ENCODE results near the gene PJA2. TPM values are rescaled to one million over a fixed set of nuclear protein-coding genes. Genes with fewer than 3 reads are reported as not detected.

Gene PJA2
- total RNA-seq (2021): 46.8 to 51.5 TPM (median 48.7 TPM) in 3 replicates
- percentile 83 among the genes with signal in this experiment for Bru-seq, nascent RNA
- long read RNA-seq, experiment 1, full-length matches to known transcripts: 244 of 310 reads
- long read RNA-seq, experiment 1, partial matches to known transcripts: 35 of 310 reads
- long read RNA-seq, experiment 1, other reads (novel, unspliced or antisense): 31 of 310 reads
- long read RNA-seq, experiment 2, full-length matches to known transcripts: 36 of 104 reads
- long read RNA-seq, experiment 2, partial matches to known transcripts: 18 of 104 reads
- long read RNA-seq, experiment 2, other reads (novel, unspliced or antisense): 50 of 104 reads
- long read RNA-seq, experiment 3, full-length matches to known transcripts: 5 of 10 reads
- long read RNA-seq, experiment 3, partial matches to known transcripts: 3 of 10 reads
- long read RNA-seq, experiment 3, other reads (novel, unspliced or antisense): 2 of 10 reads

DNA sequence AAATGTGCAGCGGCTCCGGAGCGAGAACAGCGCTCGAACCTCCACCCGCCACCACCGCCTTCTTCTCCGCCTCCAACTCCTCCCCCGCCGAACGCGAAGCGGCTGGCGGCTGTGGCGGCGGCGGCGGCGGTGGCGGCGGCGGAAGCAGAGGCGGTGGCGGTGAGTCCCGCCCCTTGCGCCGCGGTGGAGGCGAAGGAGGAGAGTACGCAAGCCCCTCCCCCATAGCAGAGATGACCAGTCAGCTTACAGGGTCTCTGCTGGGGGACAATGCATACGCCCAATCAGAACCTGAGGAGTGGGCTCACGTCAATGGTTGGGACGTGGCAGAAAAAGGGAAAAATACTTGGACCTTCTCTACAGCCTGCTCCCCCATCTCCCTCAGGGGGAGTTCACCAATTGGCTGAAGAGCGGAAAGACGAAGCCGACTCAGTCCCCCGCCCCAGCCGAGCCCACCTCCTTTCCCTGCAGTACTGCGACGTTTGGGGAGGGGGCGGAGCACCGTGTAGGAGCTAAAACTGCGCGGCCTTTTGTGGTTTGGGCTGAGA lies at the start of gene PJA2:
Gene PJA2, minus strand, starts transcription at position 131 of the 545 bp plus-strand sequence. CDS start 26,541 bp downstream, outside the sequence.
- DNase-seq (ENCODE audit: low spot score) (peak; percentile 99), ATAC-seq (peak; percentile 92)
- Mint-ChIP-seq H3K36me3 (peaks cover 9% of the 10 kb centered on the region), H3K27me3 (ENCODE audit: low read depth) (no peaks in the 10 kb centered on the region), H3K9me3 (peaks cover 12% of the 10 kb centered on the region), H3K27ac (peak within 1 kb of the TSS; percentile 100), H3K4me1 (peaks cover 50% of the 10 kb centered on the region), H3K4me3 (peak within 1 kb of the TSS; percentile 97)
- CTCF ChIA-PET: interaction anchor here (1.0 to 2.2 kb wide), 4 partner anchors 9 to 279 kb away, joined by 3 to 8 read pairs (median 4); no protein-coding TSS in a partner anchor
- TF ChIP-seq MAX (CRISPR knock-in tag; IDR thresholded peaks at IDR 0.05) (0 out of 2 replicates have a peak, but pooled peaks have one; percentile 9), RELA (CRISPR knock-in tag; IDR thresholded peaks at IDR 0.05; ENCODE audit: borderline replicate concordance) (no peak), RORB (CRISPR knock-in tag; IDR thresholded peaks at IDR 0.05) (no peak), SP1 (CRISPR knock-in tag; conservative IDR thresholded peaks at IDR 0.05) (peak; percentile 70), SOX15 (CRISPR knock-in tag; IDR thresholded peaks at IDR 0.05) (no peak), ZNF396 (CRISPR knock-in tag; IDR thresholded peaks at IDR 0.05; ENCODE audit: borderline replicate concordance) (no peak), ZNF671 (CRISPR knock-in tag; IDR thresholded peaks at IDR 0.05) (no peak), E2F5 (CRISPR knock-in tag; IDR thresholded peaks at IDR 0.05) (peak; percentile 54; the same call in 1 of the 2 replicates), NFYB (CRISPR knock-in tag; conservative IDR thresholded peaks at IDR 0.05; ENCODE audit: low read depth) (peak; percentile 81), CREM (CRISPR knock-in tag; IDR thresholded peaks at IDR 0.05) (peak; percentile 84), TEAD1 (CRISPR knock-in tag; IDR thresholded peaks at IDR 0.05) (peak; percentile 37; the same call in 1 of the 2 replicates), FOXK1 (CRISPR knock-in tag; IDR thresholded peaks at IDR 0.05) (0 out of 2 replicates have a peak, but pooled peaks have one; percentile 33)
- TF ChIP-seq, protein P1, sequence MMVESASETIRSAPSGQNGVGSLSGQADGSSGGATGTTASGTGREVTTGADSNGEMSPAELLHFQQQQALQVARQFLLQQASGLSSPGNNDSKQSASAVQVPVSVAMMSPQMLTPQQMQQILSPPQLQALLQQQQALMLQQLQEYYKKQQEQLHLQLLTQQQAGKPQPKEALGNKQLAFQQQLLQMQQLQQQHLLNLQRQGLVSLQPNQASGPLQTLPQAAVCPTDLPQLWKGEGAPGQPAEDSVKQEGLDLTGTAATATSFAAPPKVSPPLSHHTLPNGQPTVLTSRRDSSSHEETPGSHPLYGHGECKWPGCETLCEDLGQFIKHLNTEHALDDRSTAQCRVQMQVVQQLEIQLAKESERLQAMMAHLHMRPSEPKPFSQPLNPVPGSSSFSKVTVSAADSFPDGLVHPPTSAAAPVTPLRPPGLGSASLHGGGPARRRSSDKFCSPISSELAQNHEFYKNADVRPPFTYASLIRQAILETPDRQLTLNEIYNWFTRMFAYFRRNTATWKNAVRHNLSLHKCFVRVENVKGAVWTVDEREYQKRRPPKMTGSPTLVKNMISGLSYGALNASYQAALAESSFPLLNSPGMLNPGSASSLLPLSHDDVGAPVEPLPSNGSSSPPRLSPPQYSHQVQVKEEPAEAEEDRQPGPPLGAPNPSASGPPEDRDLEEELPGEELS (CRISPR knock-in tag; IDR thresholded peaks at IDR 0.05): peak; percentile 42; the same call in 1 of the 2 replicates
- TF ChIP-seq, protein P2, sequence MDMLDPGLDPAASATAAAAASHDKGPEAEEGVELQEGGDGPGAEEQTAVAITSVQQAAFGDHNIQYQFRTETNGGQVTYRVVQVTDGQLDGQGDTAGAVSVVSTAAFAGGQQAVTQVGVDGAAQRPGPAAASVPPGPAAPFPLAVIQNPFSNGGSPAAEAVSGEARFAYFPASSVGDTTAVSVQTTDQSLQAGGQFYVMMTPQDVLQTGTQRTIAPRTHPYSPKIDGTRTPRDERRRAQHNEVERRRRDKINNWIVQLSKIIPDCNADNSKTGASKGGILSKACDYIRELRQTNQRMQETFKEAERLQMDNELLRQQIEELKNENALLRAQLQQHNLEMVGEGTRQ (CRISPR knock-in tag; IDR thresholded peaks at IDR 0.05): no peak
- TF ChIP-seq, protein P3, sequence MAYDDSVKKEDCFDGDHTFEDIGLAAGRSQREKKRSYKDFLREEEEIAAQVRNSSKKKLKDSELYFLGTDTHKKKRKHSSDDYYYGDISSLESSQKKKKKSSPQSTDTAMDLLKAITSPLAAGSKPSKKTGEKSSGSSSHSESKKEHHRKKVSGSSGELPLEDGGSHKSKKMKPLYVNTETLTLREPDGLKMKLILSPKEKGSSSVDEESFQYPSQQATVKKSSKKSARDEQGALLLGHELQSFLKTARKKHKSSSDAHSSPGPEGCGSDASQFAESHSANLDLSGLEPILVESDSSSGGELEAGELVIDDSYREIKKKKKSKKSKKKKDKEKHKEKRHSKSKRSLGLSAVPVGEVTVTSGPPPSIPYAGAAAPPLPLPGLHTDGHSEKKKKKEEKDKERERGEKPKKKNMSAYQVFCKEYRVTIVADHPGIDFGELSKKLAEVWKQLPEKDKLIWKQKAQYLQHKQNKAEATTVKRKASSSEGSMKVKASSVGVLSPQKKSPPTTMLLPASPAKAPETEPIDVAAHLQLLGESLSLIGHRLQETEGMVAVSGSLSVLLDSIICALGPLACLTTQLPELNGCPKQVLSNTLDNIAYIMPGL (CRISPR knock-in tag; IDR thresholded peaks at IDR 0.05): peak; percentile 81; the same call in 1 of the 2 replicates
- POLR2A ChIA-PET: interaction anchor here (0.7 to 2.6 kb wide), 13 partner anchors 9 to 1028 kb away, joined by 3 to 14 read pairs (median 4); partner anchors contain the start of genes FBXL17, FER and MAN2A1

- ChIA-PET CTCF (no interaction called here), POLR2A (no interaction called here)
- Mint-ChIP-seq H3K4me1 (peaks cover 6% of the 10 kb centered on the region), H3K4me3 (no peak overlapping the region), H3K9me3 (peaks cover 33% of the 10 kb centered on the region), H3K36me3 (peaks cover 15% of the 10 kb centered on the region), H3K27me3 (ENCODE audit: low read depth) (no peaks in the 10 kb centered on the region; the same call in 1 of the 2 replicates), H3K27ac (no peak overlapping the region)
- DNase-seq (ENCODE audit: low spot score) (no peak), ATAC-seq (no peak)
- TF ChIP-seq ZNF416 (CRISPR knock-in tag; IDR thresholded peaks at IDR 0.05): no peak
- TF ChIP-seq KAT7 (CRISPR knock-in tag; IDR thresholded peaks at IDR 0.05; ENCODE audit: borderline replicate concordance): no peak
- TF ChIP-seq PRRX2 (CRISPR knock-in tag; IDR thresholded peaks at IDR 0.05): no peak
- no peak for TF ChIP-seq ETV6 (CRISPR knock-in tag; IDR thresholded peaks at IDR 0.05)
- TF ChIP-seq, protein P4, sequence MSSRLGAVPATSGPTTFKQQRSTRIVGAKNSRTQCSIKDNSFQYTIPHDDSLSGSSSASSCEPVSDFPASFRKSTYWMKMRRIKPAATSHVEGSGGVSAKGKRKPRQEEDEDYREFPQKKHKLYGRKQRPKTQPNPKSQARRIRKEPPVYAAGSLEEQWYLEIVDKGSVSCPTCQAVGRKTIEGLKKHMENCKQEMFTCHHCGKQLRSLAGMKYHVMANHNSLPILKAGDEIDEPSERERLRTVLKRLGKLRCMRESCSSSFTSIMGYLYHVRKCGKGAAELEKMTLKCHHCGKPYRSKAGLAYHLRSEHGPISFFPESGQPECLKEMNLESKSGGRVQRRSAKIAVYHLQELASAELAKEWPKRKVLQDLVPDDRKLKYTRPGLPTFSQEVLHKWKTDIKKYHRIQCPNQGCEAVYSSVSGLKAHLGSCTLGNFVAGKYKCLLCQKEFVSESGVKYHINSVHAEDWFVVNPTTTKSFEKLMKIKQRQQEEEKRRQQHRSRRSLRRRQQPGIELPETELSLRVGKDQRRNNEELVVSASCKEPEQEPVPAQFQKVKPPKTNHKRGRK (CRISPR knock-in tag; IDR thresholded peaks at IDR 0.05; ENCODE audit: borderline replicate concordance): no peak
- TF ChIP-seq AR (CRISPR knock-in tag; IDR thresholded peaks at IDR 0.05): no peak
- no peak for TF ChIP-seq RORB (CRISPR knock-in tag; IDR thresholded peaks at IDR 0.05)
- TF ChIP-seq CREB1 (CRISPR knock-in tag; IDR thresholded peaks at IDR 0.05): no peak
- no peak for TF ChIP-seq OVOL2 (CRISPR knock-in tag; IDR thresholded peaks at IDR 0.05; ENCODE audit: borderline replicate concordance)
Observed at GRCh38 chr5:109455598-109456096, 45.9 kb upstream of the PJA2 start.
